NCI-H526 (cell line): ENCODE results near the gene ZNF544.
"Not testable (repeated sequence)": the region's sequence is repeated elsewhere in the genome, so short reads cannot be mapped to it uniquely, and the experiment has no call there.

Experiments
- DNase-seq, 2 experiments: peaks; one replicate each; lab custom pipeline; 2025; lab: John Stamatoyannopoulos, UW

ZNF544 gene

GRCh38 chr19:58252102-58252685 is 23.5 kb downstream of the ZNF544 start:
- DNase-seq, result peak in 1 of 2 experiments; percentile 1

GRCh38 chr19:58258259-58258658 is 29.5 kb downstream of the ZNF544 start:
- not testable (repeated sequence) for DNase-seq

- DNase-seq, result no peak
Observed at GRCh38 chr19:58261600-58261967, 32.9 kb downstream of the ZNF544 start.

GRCh38 chr19:58261968-58262921 is 33.5 kb downstream of the ZNF544 start:
- DNase-seq, result no peak

- DNase-seq, result no peak
Observed at GRCh38 chr19:58262922-58263296, 34.2 kb downstream of the ZNF544 start.

GRCh38 chr19:58265100-58265499 is 36.4 kb downstream of the ZNF544 start:
- no peak for DNase-seq

- DNase-seq, result no peak
Observed at GRCh38 chr19:58268344-58268743, 39.6 kb downstream of the ZNF544 start.

GRCh38 chr19:58274771-58275201 is 46.1 kb downstream of the ZNF544 start:
- DNase-seq, result no peak

- no peak for DNase-seq
Observed at GRCh38 chr19:58275564-58275963, 46.9 kb downstream of the ZNF544 start.

GRCh38 chr19:58277197-58277596 is 48.5 kb downstream of the ZNF544 start:
- DNase-seq, result no peak

GRCh38 chr19:58277748-58278540 is 49.2 kb downstream of the ZNF544 start:
- DNase-seq, result no peak

GRCh38 chr19:58278541-58279041 is 49.9 kb downstream of the ZNF544 start, which contains the start of gene ZNF8:
ZNF8 (plus strand) TSS chr19:58278955; CDS start chr19:58279082, 127 bp downstream.
- DNase-seq, result peak; percentile 96 to 99

- DNase-seq, result peak; percentile 43 to 62
Observed at GRCh38 chr19:58279042-58279924, 50.6 kb downstream of the ZNF544 start.

- DNase-seq, result no peak
Observed at GRCh38 chr19:58279925-58280316, 51.2 kb downstream of the ZNF544 start.

GRCh38 chr19:58284199-58284598 is 55.5 kb downstream of the ZNF544 start:
- DNase-seq, result no peak

- DNase-seq, result no peak
Observed at GRCh38 chr19:58291943-58292342, 63.2 kb downstream of the ZNF544 start.

GRCh38 chr19:58294743-58295374 is 66.1 kb downstream of the ZNF544 start:
- DNase-seq, result no peak

- no peak for DNase-seq
Observed at GRCh38 chr19:58296104-58296503, 67.4 kb downstream of the ZNF544 start.

GRCh38 chr19:58300620-58301019 is 71.9 kb downstream of the ZNF544 start:
- DNase-seq, result no peak

GRCh38 chr19:58304255-58304654 is 75.5 kb downstream of the ZNF544 start:
- DNase-seq, result peak in 1 of 2 experiments; percentile 7

GRCh38 chr19:58304748-58305064 is 76.0 kb downstream of the ZNF544 start:
- peak in 1 of 2 experiments; percentile 55 for DNase-seq
